ENCODE data around the gene DHCR24.

DHCR24 gene

GRCh38 chr1:54837002-54837853 lies 49.8 kb downstream of the DHCR24 start:
- no peaks in the 10 kb centered on the region for H3K79me2 ChIP-seq
- no peak for TF ChIP-seq CTCF (IDR thresholded peaks at IDR 0.05)

GRCh38 chr1:54836594-54836993 lies 50.4 kb downstream of the DHCR24 start:
- no peak for TF ChIP-seq CTCF (IDR thresholded peaks at IDR 0.05)
- no peaks in the 10 kb centered on the region for H3K9me3 ChIP-seq (ENCODE audit: control insufficient read depth, low read length)
- no peaks in the 10 kb centered on the region for H3K79me2 ChIP-seq
- no peak overlapping the region for H2AFZ ChIP-seq
- no peak overlapping the region for H3K4me2 ChIP-seq (ENCODE audit: low read length)
- H3K27me3 ChIP-seq (ENCODE audit: control insufficient read depth, insufficient read depth, low read length) = no peaks in the 10 kb centered on the region
- no peaks in the 10 kb centered on the region for H3K4me1 ChIP-seq
- no peak overlapping the region for H3K9ac ChIP-seq
- no peak overlapping the region for H3K4me3 ChIP-seq (ENCODE audit: low read depth, low read length)
- H3K36me3 ChIP-seq (ENCODE audit: control insufficient read depth, insufficient read depth, low read length) = no peaks in the 10 kb centered on the region
- no peak overlapping the region for H3K27ac ChIP-seq

More at GRCh38 chr1:54837002-54837853, 49.8 kb downstream of the DHCR24 start:
- Histone ChIP-seq H3K27ac (no peak overlapping the region), H2AFZ (no peak overlapping the region), H3K9ac (no peak overlapping the region), H3K27me3 (ENCODE audit: control insufficient read depth, insufficient read depth, low read length) (no peaks in the 10 kb centered on the region), H3K4me1 (no peaks in the 10 kb centered on the region), H3K36me3 (ENCODE audit: control insufficient read depth, insufficient read depth, low read length) (no peaks in the 10 kb centered on the region), H3K4me2 (ENCODE audit: low read length) (no peak overlapping the region), H3K4me3 (ENCODE audit: low read depth, low read length) (no peak overlapping the region), H3K9me3 (ENCODE audit: control insufficient read depth, low read length) (no peaks in the 10 kb centered on the region)

- Histone ChIP-seq H3K9ac (no peak overlapping the region), H3K79me2 (no peaks in the 10 kb centered on the region), H3K27me3 (ENCODE audit: control insufficient read depth, insufficient read depth, low read length) (no peaks in the 10 kb centered on the region), H2AFZ (no peak overlapping the region), H3K27ac (no peak overlapping the region), H3K36me3 (ENCODE audit: control insufficient read depth, insufficient read depth, low read length) (no peaks in the 10 kb centered on the region), H3K4me1 (no peaks in the 10 kb centered on the region), H3K4me2 (ENCODE audit: low read length) (no peak overlapping the region), H3K4me3 (ENCODE audit: low read depth, low read length) (no peak overlapping the region), H3K9me3 (ENCODE audit: control insufficient read depth, low read length) (no peaks in the 10 kb centered on the region)
- TF ChIP-seq CTCF (IDR thresholded peaks at IDR 0.05) = no peak
These were observed 51.0 kb downstream of the DHCR24 start for GRCh38 chr1:54835970-54836369.

- H2AFZ ChIP-seq = no peak overlapping the region
- H3K9ac ChIP-seq = no peak overlapping the region
- H3K79me2 ChIP-seq = no peaks in the 10 kb centered on the region
- TF ChIP-seq CTCF (IDR thresholded peaks at IDR 0.05) = no peak
- H3K36me3 ChIP-seq (ENCODE audit: control insufficient read depth, insufficient read depth, low read length) = no peaks in the 10 kb centered on the region
- no peaks in the 10 kb centered on the region for H3K9me3 ChIP-seq (ENCODE audit: control insufficient read depth, low read length)
- H3K27ac ChIP-seq = no peak overlapping the region
- H3K27me3 ChIP-seq (ENCODE audit: control insufficient read depth, insufficient read depth, low read length) = no peaks in the 10 kb centered on the region
- H3K4me1 ChIP-seq = no peaks in the 10 kb centered on the region
- H3K4me3 ChIP-seq (ENCODE audit: low read depth, low read length) = no peak overlapping the region
- no peak overlapping the region for H3K4me2 ChIP-seq (ENCODE audit: low read length)
These were observed 51.7 kb downstream of the DHCR24 start for GRCh38 chr1:54835131-54835898.
